Measurements from ENCODE around the gene SCN8A.

Gene SCN8A

GRCh38 chr12:51669271-51669670 lies 78.2 kb downstream of the SCN8A start:
- H3K4me3 ChIP-seq (IDR thresholded peaks at IDR 0.05; ENCODE audit: insufficient read depth, low read depth, low read length) = no peak overlapping the region
- H3K36me3 ChIP-seq (ENCODE audit: insufficient read depth) = no peaks in the 10 kb centered on the region
- TF ChIP-seq CTCF (conservative IDR thresholded peaks at IDR 0.05; ENCODE audit: low read depth, low read length) = no peak
- H3K4me2 ChIP-seq = no peak overlapping the region
- H4K20me1 ChIP-seq (ENCODE audit: insufficient read depth) = no peaks in the 10 kb centered on the region
- H3K27me3 ChIP-seq (ENCODE audit: insufficient read depth, low read depth) = no peaks in the 10 kb centered on the region
- H3K9ac ChIP-seq = no peak overlapping the region
- H3K27ac ChIP-seq = no peak overlapping the region
- H3K79me2 ChIP-seq (ENCODE audit: insufficient read depth, low read depth) = no peaks in the 10 kb centered on the region
- H3K4me1 ChIP-seq (ENCODE audit: low read depth, poor library complexity, severe bottlenecking) = no peaks in the 10 kb centered on the region
- H2AFZ ChIP-seq (ENCODE audit: low read depth) = no peak overlapping the region

- no peaks in the 10 kb centered on the region for H3K27me3 ChIP-seq (ENCODE audit: insufficient read depth, low read depth)
- H3K27ac ChIP-seq = no peak overlapping the region
- no peaks in the 10 kb centered on the region for H3K4me1 ChIP-seq (ENCODE audit: low read depth, poor library complexity, severe bottlenecking)
- no peak for TF ChIP-seq CTCF (conservative IDR thresholded peaks at IDR 0.05; ENCODE audit: low read depth, low read length)
- H4K20me1 ChIP-seq (ENCODE audit: insufficient read depth) = no peaks in the 10 kb centered on the region
- no peak overlapping the region for H3K4me3 ChIP-seq (IDR thresholded peaks at IDR 0.05; ENCODE audit: insufficient read depth, low read depth, low read length)
- no peak overlapping the region for H3K4me2 ChIP-seq
- no peaks in the 10 kb centered on the region for H3K36me3 ChIP-seq (ENCODE audit: insufficient read depth)
- H3K79me2 ChIP-seq (ENCODE audit: insufficient read depth, low read depth) = no peaks in the 10 kb centered on the region
- H3K9ac ChIP-seq = no peak overlapping the region
- H2AFZ ChIP-seq (ENCODE audit: low read depth) = no peak overlapping the region
Measured at GRCh38 chr12:51669996-51670395, 79.0 kb downstream of the SCN8A start.

- Histone ChIP-seq H3K27me3 (ENCODE audit: insufficient read depth, low read depth) (no peaks in the 10 kb centered on the region), H3K36me3 (ENCODE audit: insufficient read depth) (no peaks in the 10 kb centered on the region), H3K4me3 (IDR thresholded peaks at IDR 0.05; ENCODE audit: insufficient read depth, low read depth, low read length) (no peak overlapping the region), H2AFZ (ENCODE audit: low read depth) (no peak overlapping the region), H3K9ac (no peak overlapping the region), H3K79me2 (ENCODE audit: insufficient read depth, low read depth) (no peaks in the 10 kb centered on the region), H3K4me2 (no peak overlapping the region), H3K4me1 (ENCODE audit: low read depth, poor library complexity, severe bottlenecking) (peaks cover 6% of the 10 kb centered on the region), H3K27ac (no peak overlapping the region), H4K20me1 (ENCODE audit: insufficient read depth) (no peaks in the 10 kb centered on the region)
- no peak for TF ChIP-seq CTCF (conservative IDR thresholded peaks at IDR 0.05; ENCODE audit: low read depth, low read length)
Measured at GRCh38 chr12:51672334-51672733, 81.3 kb downstream of the SCN8A start.

- no peak overlapping the region for H2AFZ ChIP-seq (ENCODE audit: low read depth)
- H3K4me2 ChIP-seq = no peak overlapping the region
- H3K9ac ChIP-seq = no peak overlapping the region
- no peaks in the 10 kb centered on the region for H4K20me1 ChIP-seq (ENCODE audit: insufficient read depth)
- H3K27me3 ChIP-seq (ENCODE audit: insufficient read depth, low read depth) = no peaks in the 10 kb centered on the region
- H3K4me3 ChIP-seq (IDR thresholded peaks at IDR 0.05; ENCODE audit: insufficient read depth, low read depth, low read length) = no peak overlapping the region
- no peak overlapping the region for H3K27ac ChIP-seq
- H3K79me2 ChIP-seq (ENCODE audit: insufficient read depth, low read depth) = no peaks in the 10 kb centered on the region
- H3K4me1 ChIP-seq (ENCODE audit: low read depth, poor library complexity, severe bottlenecking) = peaks cover 6% of the 10 kb centered on the region
- TF ChIP-seq CTCF (conservative IDR thresholded peaks at IDR 0.05; ENCODE audit: low read depth, low read length) = no peak
- H3K36me3 ChIP-seq (ENCODE audit: insufficient read depth) = no peaks in the 10 kb centered on the region
Measured at GRCh38 chr12:51675071-51675803, 84.2 kb downstream of the SCN8A start.
